GM19463 (cell line): Measurements from ENCODE around the gene SNAI3.

Experiments
- ATAC-seq: cut with Tn5 transposase; IDR thresholded peaks from one replicate; pipeline ENCODE4 v1.9.1; 2021; ENCODE audit warnings: mild to moderate bottlenecking, moderate library complexity; ENCODE audit not compliant: unreplicated experiment

Gene SNAI3

DNA sequence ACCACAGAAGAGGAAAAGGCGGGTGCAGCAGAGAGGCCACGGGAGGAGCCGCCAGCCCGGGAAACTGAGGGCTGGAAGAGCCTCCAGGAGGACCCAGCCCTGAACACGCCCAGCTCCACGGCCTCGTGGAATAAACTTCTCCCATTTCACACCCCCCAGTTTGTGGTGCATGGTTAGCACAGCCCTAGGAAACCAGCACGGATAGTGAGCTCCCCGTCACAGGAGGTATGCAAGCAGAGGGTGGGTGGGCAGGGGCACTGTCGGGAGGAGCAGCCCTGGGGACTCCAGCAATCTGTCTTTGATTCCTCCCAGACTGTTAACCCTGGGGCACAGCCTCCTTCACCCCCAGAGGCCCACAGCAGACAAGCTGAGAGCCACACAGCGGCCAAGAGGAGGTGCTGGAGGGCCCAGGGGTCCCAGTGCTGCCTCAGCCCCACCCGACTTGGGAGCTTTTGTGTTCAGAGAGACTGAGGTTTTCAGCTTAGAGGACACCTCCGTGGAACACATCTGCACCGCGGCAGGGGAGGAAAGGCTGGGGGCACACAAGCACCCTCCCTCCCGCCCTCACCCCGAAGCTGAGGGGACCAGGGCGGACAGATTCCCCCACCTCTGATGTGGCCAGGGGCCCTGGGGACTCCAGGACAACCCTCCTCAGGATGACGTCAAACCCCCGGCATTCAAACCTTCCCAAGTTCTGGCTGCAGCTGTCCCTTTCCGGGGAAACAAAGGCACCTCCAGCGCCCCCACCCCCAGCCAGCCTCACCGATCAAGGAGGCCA, 49.6 kb downstream of the SNAI3 start:
- ATAC-seq, result no peak

DNA sequence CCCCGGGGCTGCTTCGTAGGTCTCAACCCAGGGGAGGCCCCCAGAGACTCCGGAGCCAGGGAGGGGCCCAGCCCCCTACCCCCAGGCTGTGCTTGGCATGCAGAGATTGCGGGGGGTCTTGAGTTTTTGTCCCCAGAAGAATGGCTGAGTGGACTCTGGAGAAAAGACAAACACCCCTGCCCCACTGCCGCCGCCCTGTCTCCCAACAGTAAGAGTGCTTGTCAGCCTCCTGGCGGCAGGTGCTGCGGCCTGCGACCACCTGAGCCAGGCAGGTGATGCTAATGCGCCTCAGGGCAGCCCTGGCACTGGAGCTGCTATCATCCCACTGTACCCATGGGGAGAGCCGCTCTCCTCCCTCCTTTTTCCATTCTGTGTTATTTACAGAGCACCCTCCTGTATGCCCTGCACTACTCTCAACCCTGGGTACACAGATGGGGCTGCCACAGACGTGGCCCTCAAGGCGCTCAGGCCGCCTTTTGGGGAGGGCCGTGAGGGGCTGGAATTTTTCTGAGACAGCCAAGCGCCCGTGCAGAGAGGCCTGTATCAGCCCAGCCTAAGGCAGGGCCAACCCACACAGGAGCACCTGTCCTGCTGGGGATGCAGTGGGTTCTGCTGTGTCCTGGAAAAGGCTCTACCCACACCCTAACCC, 50.5 kb downstream of the SNAI3 start:
- no peak for ATAC-seq

GRCh38 chr16:88634994-88635670, 51.2 kb downstream of the SNAI3 start:
- ATAC-seq, result no peak

DNA sequence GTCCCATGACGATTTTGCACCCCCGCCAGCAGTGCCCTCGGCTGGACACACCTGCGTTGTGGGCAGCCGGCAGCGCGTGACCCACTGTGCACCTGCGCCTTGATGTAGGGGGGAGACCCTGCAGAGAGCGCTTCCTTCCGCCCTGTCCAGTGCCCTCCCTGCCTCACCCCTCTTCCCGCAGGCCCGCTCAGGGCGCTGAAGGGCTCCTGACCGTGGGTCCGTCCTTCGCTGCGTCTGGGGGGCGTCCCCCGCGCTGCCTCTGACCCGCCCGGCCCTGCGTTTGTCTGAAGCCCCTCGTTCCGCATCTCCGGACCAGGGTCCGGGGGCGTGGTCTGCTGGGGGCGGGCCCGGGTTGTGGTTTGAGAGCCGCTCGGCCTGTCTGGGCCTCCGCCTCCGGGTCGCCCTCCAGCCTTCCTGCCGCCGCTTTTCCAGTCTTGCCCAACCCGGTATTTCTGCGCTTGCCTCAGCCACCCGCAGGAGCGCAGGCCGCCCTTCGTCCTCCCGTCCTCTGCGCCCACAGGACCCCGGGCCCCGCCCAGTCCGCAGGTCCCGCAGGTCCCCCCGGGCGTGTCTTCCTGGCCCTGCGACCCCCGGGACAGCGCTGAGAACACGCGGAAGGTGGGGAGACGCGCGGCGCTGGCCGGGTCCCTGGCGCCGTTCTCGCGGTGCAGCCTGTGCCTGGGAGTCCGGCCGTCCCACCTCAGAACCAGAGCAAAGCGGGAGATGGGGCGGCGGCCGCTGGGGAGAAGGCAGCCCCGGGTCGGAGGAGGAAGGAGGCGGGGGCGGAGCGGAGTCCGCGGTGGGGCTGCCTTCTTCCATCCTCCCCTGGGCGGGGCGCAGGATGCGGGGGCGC, 51.9 kb downstream of the SNAI3 start:
- ATAC-seq, result peak; percentile 46

GRCh38 chr16:88633684-88634140, 52.6 kb downstream of the SNAI3 start:
- peak; percentile 43 for ATAC-seq

DNA sequence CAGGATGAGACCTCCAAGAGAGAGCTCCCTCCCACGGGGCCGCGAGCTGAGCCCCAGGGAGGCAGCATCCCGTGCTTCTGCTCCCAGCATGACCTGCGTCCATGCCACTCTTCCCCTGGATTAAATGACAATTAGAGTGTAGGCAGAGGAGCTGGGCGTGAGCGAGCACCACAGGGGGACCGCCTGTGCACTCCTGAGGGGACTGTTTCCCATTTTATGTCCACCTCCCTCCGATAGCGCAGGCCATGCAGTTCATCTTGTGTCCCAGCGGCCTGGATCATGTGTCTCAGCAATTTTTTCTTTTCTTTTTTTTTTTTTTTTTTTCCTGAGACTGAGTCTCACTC, 53.7 kb downstream of the SNAI3 start:
- no peak for ATAC-seq

DNA sequence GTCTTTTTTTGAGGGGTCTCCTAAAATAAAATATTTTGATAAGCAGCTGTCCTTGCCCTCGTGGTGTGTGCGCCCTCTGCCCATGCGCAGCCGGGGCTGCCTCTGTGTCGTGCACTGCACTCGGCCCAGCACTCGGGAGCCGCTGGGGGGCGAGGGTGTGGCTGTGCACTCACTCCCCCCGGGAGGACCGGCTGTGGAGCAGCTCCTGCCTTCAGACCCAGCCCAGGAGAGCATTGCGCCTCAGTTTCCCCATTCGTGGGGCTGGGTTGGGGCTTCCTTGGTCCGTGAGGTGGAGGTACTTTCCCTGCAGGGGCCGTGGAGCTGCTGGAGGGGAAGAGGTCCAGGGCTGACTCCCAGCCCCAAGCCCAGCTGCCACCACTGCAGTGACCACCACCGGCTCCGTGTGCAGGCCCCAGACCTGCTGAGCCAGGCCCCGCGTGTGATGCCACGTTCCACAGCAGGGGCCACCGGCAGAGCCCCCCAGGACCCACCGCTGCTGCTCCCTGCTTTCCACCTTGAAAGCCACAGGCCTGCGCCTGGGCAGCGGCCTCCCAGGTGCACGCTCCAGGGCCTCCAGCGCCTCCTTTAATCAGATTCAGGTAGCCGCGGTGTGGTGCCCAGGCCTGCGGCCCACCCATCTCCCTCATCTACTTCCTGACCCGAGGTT, 54.3 kb downstream of the SNAI3 start:
- ATAC-seq, result no peak

- ATAC-seq, result no peak
These were observed 54.9 kb downstream of the SNAI3 start for GRCh38 chr16:88631384-88631783.

DNA sequence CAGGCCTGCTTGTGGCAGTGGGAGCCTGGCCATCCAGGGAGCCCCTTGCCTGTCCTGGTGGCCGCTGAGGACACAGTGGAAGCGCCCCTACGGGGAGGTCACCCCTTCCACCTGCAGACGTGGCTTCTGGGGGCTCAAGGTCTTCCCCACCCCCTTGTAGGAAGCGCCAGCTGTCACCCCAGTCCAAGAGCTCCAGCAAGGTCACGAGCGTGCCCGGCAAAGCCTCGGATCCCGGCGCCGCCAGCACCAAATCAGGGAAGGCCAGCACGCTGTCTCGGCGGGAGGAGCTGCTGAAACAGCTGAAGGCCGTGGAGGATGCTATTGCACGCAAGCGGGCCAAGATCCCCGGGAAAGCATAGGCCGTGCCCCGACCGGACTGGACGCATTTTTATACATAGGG, 55.4 kb downstream of the SNAI3 start:
- ATAC-seq, result no peak

DNA sequence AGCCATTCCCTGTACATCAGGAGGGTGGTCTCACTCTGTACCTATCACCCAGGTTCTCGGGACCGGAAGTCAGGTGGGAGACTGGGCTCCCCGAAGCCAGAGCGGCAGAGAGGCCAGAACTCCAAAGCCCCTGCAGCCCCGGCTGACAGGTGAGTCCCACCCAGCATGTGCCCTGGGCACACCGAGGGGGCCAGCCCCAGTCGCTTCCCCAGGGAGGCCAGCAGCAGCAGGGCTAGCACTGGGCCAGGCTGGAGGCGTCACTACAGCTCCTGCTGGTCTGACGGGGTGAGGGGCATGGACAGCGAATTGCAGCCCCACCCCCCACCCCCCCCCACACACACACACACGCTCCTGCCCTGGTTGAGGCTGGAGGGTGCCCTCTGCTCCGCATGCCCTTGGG, 55.9 kb downstream of the SNAI3 start:
- ATAC-seq, result no peak

DNA sequence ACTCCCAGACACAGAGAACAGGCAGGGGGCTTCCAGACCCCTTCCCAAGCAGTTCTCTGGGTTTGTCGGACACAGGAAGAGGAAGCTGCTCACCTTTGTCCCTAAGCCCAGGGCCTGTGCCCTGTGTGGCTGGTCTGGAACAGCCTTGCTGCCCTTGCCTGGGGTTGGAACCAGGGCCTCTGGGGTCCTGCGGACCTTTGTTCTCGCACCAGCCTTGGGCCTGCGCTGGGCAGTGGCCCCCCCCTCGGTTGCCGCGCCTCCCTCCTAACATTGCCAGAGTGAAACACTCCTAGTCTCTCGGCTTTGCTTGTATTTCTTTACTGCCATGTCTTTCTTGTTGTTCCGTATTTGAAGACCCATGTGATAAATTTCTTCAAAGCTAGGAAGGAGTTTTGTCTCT, 56.5 kb downstream of the SNAI3 start:
- no peak for ATAC-seq

- ATAC-seq, result no peak
These were observed 57.8 kb downstream of the SNAI3 start for GRCh38 chr16:88628512-88628974.
